GM19035 (cell line): Measurements from ENCODE around the gene ECSIT.
"Not testable (repeated sequence)": the region's sequence is repeated elsewhere in the genome, so short reads cannot be mapped to it uniquely, and the experiment has no call there.

Experiments used
- ATAC-seq: cut with Tn5 transposase; IDR thresholded peaks from one replicate; pipeline ENCODE4 v1.9.1; 2021; ENCODE audit not compliant: unreplicated experiment

Gene ECSIT

DNA sequence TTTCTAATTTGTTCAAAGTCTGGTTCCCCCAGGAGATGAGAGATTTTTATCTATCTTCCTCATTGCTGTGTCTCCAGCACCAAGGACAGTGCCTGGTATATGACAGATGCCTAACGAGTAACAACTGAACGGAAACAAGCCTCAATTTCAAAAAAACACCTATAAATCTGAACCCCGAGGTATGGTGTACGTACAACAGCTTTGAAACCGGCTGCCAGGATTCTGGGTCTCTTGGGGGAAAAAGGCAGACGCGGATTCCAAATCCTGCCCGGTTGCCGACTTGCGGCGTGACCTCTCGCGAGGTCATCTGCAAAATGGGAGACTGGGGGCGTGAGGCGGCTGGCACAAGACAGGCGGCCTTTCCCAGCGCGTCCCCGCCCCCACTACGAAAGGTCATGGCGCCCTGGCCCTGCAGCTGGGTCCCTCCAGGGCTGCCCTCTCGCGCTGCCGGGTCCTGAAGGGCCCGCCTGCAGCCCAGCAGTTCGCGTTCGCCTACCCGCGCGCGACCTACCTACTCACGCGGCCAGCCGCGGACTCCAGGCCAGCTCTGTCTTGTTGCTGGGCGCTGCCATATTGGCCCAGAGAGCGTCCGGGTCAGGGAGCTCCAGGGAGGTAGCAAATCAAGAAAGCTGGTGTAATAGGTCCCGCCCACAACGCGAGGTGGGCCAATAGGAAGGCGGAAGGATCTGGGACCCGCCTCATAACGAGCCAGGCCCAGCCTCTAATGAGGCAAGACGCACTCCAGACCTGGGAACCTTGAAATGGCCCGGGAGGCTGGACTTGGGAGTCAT is at the start of gene ECSIT:
TSS of gene ECSIT (minus strand) at position 584 of the 791 bp plus-strand sequence. CDS start 9,964 bp downstream, outside the sequence.
- peak; percentile 95 for ATAC-seq

GRCh38 chr19:11577451-11578257 is 48.7 kb upstream of the ECSIT start, which contains the start of gene ACP5:
TSS of gene ACP5 (minus strand) at chr19:11577645. CDS start at chr19:11577317, 328 bp downstream.
- no peak for ATAC-seq

- ATAC-seq = no peak
These were observed 47.3 kb upstream of the ECSIT start for GRCh38 chr19:11576227-11576626.

DNA sequence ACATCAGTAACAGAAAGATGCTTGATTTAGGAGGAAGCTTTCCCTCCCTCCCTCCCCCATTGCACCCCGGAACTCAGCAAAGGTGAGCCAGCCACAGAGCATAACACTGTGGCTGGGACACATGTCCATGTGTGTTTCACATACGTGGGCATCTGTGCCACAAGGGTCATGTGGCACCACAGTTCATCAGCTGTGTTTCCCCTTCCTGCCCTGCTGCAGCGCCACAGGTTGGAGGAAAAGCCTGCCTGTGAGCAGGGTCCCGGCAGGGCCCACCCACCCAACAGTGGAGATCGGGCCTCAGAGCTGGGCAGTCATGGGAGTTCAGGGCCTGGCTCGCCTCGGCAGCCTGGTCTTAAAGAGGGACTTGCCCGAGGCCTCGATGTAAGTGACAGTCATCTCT is 45.8 kb upstream of the ECSIT start:
- ATAC-seq = no peak

DNA sequence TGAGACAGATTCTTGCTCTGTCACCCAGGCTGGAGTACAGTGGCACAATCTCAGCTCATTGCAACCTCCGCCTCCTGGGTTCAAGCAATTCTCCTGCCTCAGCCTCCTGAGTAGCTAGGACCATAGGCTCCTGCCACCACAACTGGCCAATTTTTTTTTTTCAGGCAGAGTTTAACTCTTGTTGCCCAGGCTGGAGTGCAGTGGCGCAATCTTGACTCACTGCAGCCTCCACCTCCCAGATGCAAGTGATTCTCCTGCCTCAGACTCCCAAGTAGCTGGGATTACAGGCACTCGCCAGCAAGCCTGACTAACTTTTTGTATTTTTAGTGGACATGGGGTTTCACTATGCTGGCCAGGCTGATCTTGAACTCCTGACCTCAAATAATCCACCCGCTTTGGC is 44.8 kb upstream of the ECSIT start:
- ATAC-seq = not testable (repeated sequence)

DNA sequence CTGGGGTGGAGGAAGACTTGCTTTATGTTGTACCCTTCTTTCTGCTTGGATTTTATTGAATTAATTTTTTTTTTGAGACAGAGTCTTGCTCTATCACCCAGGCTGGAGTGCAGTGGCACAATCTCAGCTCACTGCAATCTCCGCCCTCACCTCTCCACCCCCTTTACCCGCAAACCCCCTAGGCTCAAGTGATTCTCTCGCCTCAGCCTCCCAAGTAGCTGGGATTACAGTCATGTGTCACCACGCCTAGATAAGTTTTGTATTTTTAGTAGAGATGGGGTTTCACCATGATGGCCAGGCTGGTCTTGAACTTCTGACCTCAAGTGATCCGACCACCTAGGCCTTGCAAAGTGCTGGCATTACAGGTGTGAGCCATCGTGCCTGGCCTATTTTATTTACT is 44.4 kb upstream of the ECSIT start:
- ATAC-seq = not testable (repeated sequence)

GRCh38 chr19:11570039-11570462 is 41.1 kb upstream of the ECSIT start:
- ATAC-seq = no peak

- ATAC-seq = no peak
These were observed 37.2 kb upstream of the ECSIT start for GRCh38 chr19:11566164-11566563.

DNA sequence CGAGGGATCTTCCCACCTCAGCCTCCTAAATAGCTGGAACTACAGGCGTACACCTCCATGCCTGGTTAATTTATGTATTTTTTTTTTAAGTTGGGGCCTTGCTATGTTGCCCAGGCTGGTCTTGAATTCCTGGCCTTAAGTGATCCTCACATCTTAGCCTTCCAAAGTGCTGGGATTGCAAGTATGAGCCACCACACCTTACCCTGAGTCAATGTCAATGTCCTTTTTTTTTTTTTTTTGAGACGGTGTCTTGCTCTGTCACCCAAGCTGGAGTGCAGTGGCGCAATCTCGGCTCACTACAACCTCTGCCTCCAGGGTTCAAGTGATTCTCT is 36.7 kb upstream of the ECSIT start:
- not testable (repeated sequence) for ATAC-seq

DNA sequence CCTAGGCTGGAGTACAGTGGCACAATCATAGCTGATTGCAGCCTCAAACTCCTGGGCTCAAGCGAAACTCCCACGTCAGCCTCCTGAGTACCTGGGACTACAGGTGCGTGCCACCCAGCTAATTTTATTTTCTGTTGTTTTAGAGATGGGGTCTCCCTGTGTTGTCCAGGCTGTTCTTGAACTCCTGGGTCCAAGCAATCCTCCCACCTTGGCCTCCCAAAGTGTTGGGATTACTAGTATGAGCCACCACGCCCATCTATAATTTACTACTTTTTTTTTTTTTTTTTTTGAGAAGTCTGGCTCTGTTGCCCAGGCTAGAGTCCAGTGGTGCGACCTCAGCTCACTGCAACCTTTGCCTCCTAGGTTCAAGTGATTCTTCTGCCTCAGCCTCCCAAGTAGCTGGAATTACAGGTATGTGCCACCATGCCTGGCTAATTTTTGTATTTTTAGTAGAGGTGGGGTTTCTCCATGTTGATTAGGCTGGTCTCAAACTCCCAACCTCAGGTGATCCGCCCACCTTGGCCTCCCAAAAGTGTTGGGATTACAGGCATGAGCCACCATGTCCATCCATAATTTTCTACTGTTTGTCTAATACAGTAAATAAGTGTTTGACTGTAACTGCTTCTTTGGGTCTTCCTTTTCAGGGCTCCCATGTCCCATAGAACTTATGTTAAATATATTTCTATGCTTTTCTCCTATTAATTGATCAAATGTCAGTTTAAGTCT is 35.3 kb upstream of the ECSIT start:
- ATAC-seq = not testable (repeated sequence)

GRCh38 chr19:11563532-11563931 is 34.6 kb upstream of the ECSIT start:
- ATAC-seq = no peak

- ATAC-seq = peak; percentile 39
These were observed 31.6 kb upstream of the ECSIT start for GRCh38 chr19:11560404-11561051.

- peak; percentile 84 for ATAC-seq
These were observed 30.2 kb upstream of the ECSIT start, which contains the start of gene ELOF1 for GRCh38 chr19:11558881-11559828. TSS of gene ELOF1 (minus strand) at chr19:11559230. CDS start at chr19:11554347, 4,883 bp downstream.

DNA sequence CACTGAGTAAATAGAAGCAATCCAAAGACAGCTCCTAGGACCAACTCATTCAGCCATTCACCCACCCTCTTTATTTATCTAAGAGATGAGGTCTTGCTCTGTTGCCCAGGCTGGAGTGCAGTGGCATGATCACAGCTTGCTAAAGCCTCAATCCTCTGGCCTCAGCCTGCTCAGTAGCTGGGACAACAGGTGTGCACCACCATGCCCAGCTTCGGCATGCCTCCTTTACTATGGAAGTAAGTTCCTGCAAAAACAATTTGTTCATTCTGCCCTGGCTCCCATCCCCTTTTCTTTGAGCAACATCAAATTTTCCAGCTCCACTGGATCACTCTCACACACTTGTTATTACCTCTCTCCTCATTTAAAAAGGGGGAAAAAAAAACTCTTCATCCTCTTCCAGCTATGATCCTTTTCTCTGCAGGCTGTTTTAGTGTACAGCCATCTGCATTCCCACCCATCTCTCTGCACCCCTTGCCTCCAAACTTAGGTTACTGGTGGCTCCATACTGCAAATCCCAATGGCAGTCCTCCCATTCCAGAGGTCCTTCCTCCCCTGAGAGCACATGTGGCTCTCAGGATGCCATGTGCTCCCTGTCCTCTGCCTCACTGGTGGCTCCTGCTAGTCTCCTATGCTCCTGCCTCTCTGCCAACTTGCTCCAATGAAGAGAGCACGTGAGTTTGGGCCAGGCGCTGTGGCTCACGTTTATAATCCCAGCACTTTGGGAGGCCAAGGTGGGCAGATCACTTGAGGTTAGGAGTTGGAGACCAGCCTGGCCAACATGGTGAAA is 27.9 kb upstream of the ECSIT start:
- no peak for ATAC-seq

DNA sequence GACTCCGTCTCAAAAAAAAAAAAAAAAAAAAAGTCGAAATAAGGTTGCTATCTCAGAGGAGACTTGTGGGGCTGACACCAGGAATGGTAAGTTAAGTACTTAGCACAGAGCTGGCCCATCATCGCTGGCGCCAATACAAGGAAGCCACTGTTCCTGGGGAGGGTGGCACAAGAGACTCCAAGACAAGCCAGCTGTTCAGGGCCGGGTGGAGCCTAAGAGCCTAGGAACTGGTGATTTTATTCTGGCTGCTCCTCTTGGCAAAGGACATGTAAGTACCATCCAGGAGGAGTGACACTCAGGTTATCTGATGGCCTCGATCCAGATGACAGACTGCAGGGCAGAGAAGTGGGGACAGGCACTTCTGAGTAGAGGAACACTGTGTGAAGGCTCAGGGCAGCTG is 26.3 kb upstream of the ECSIT start:
- no peak for ATAC-seq

GRCh38 chr19:11554160-11554559 is 25.2 kb upstream of the ECSIT start:
- no peak for ATAC-seq

DNA sequence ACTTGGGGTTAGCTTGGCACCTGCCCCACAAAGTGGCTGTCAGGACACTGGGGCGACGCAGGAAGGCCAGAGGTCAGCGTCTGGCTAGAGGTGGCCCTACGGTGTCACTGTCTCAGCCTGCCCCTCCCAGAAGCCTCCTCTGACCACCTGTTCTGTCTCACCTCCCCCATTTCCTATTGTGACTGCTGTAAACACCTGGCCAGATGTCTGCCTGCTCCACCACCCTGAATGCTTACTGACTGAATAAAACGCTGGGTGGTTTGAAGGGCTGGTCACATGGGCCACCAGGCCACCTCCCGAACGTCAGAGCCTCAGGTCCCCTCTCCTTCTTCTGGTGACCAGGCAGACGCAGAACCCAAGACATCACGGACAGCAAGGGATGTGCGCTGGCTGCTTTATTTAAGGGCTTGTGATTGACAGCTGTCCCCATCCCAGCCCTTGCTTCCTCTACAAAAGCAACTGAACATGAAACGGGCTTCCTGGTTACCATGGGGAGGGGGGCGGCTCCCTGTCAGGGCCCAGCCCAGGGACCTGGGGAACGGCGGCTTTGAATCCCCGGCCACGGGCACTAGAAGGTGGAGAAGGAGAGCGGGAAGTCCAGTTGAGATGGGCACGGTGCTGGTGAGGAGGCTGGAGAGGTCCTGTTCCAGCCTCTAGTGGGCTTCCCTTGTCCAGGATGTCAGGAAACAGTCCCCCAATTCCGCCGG is 23.9 kb upstream of the ECSIT start:
- ATAC-seq = no peak

- ATAC-seq = no peak
These were observed 22.8 kb upstream of the ECSIT start for GRCh38 chr19:11551603-11552235.
